HEK293 (cell line): ENCODE measurements around the gene DYNC1I1.

Experiments used
- CTCF ChIA-PET: fragments of 350-600 bp; formaldehyde crosslinking; extraction: SDS; loops from one replicate; lab custom pipeline; 2021; ENCODE audit warnings: antibody characterized with exemption; lab: Yijun Ruan, JAX
- POLR2A ChIA-PET: fragments of 300-600 bp; formaldehyde crosslinking; extraction: SDS; loops from one replicate; lab custom pipeline; 2020; ENCODE audit warnings: antibody characterized with exemption, inconsistent platforms; lab: Yijun Ruan, JAX
- H3K27ac ChIP-seq: fragments of 200-500 bp; sonication (Bioruptor generic); 2 replicates; pipeline ENCODE4 v1.5.1; 2014; ENCODE audit warnings: low read depth, low read length, control low read depth, inconsistent platforms; ENCODE audit errors: extremely low read depth
- H3K36me3 ChIP-seq, 2 experiments: fragments of 200-500 bp in 1 of 2; sonication (Bioruptor generic) in 1 of 2; 1 replicate in 1 of 2; 2 replicates in 1 of 2; pipeline ENCODE4 v1.5.1; 2014 to 2017; ENCODE audit warnings: inconsistent platforms in 2 of 2, low read length in 2 of 2; ENCODE audit not compliant: control insufficient read depth in 2 of 2, insufficient read depth in 1 of 2
- H3K4me1 ChIP-seq: fragments of 200-500 bp; sonication (Bioruptor generic); 2 replicates; pipeline ENCODE4 v1.5.1; 2014; ENCODE audit warnings: mild to moderate bottlenecking, low read length, inconsistent platforms; ENCODE audit not compliant: control insufficient read depth, insufficient read depth
- H3K4me3 ChIP-seq: 2 replicates; pipeline ENCODE4 v1.5.1; 2011; ENCODE audit warnings: low read depth, mild to moderate bottlenecking, control low read depth, low read length, moderate library complexity
- H3K9me3 ChIP-seq: fragments of 200-500 bp; sonication (Bioruptor generic); 2 replicates; pipeline ENCODE4 v1.5.1; 2014; ENCODE audit warnings: low read depth, low read length, inconsistent platforms; ENCODE audit not compliant: control insufficient read depth, insufficient read depth
- PRDM6 ChIP-seq: fragments of 450-650 bp; formaldehyde crosslinking; IDR thresholded peaks from 2 replicates; pipeline ENCODE4 v1.5.1; 2017; ENCODE audit warnings: missing biosample characterization, missing genetic modification characterization
- ZFP3 ChIP-seq: fragments of 450-650 bp; formaldehyde crosslinking; IDR thresholded peaks from 2 replicates; pipeline ENCODE4 v1.5.1; 2016; ENCODE audit warnings: low read depth, missing biosample characterization, missing genetic modification characterization
- ZIC2 ChIP-seq: fragments of 450-650 bp; formaldehyde crosslinking; IDR thresholded peaks from 2 replicates; pipeline ENCODE4 v1.5.1; 2016; ENCODE audit warnings: missing biosample characterization, missing genetic modification characterization
- ZNF24 ChIP-seq: fragments of 450-650 bp; formaldehyde crosslinking; IDR thresholded peaks from 2 replicates; pipeline ENCODE4 v1.5.1; 2016; ENCODE audit warnings: missing biosample characterization, missing genetic modification characterization
- ZNF354C ChIP-seq: fragments of 450-650 bp; formaldehyde crosslinking; IDR thresholded peaks from 2 replicates; pipeline ENCODE4 v1.5.1; 2016; ENCODE audit warnings: missing biosample characterization, missing genetic modification characterization, low read depth, borderline replicate concordance
- ZNF473 ChIP-seq: fragments of 450-650 bp; formaldehyde crosslinking; IDR thresholded peaks from 2 replicates; pipeline ENCODE4 v1.5.1; 2017; ENCODE audit warnings: missing biosample characterization, missing genetic modification characterization
- ZNF518A ChIP-seq: fragments of 450-650 bp; formaldehyde crosslinking; conservative IDR thresholded peaks from 2 replicates; pipeline ENCODE4 v1.5.1; 2016; ENCODE audit warnings: low read depth, missing biosample characterization, missing genetic modification characterization
- ZNF747 ChIP-seq: fragments of 450-650 bp; formaldehyde crosslinking; IDR thresholded peaks from 2 replicates; pipeline ENCODE4 v1.5.1; 2016; ENCODE audit warnings: missing biosample characterization, missing genetic modification characterization
- TF ChIP-seq, protein P1 (sequence below): fragments of 450-650 bp; formaldehyde crosslinking; conservative IDR thresholded peaks from 2 replicates; pipeline ENCODE4 v1.5.1; 2016; ENCODE audit warnings: low read depth, missing biosample characterization, missing genetic modification characterization
- TF ChIP-seq, protein P2 (sequence below): fragments of 450-650 bp; formaldehyde crosslinking; IDR thresholded peaks from 2 replicates; pipeline ENCODE4 v1.5.1; 2017; ENCODE audit warnings: missing biosample characterization, mild to moderate bottlenecking, missing genetic modification characterization, moderate library complexity

Gene DYNC1I1

GRCh38 chr7:95977994-95978393 lies 205.6 kb downstream of the DYNC1I1 start:
- H3K4me1 ChIP-seq = 0 out of 2 replicates have a peak, but pooled peaks cover 4% of the 10 kb centered on the region
- no peaks in the 10 kb centered on the region for H3K9me3 ChIP-seq
- ChIA-PET CTCF (no interaction called here), POLR2A (no interaction called here)
- H3K36me3 ChIP-seq = no peaks in the 10 kb centered on the region
- H3K27ac ChIP-seq = no peak overlapping the region
- TF ChIP-seq ZIC2 (tag by site-specific recombination) = no peak
- TF ChIP-seq, protein P1, sequence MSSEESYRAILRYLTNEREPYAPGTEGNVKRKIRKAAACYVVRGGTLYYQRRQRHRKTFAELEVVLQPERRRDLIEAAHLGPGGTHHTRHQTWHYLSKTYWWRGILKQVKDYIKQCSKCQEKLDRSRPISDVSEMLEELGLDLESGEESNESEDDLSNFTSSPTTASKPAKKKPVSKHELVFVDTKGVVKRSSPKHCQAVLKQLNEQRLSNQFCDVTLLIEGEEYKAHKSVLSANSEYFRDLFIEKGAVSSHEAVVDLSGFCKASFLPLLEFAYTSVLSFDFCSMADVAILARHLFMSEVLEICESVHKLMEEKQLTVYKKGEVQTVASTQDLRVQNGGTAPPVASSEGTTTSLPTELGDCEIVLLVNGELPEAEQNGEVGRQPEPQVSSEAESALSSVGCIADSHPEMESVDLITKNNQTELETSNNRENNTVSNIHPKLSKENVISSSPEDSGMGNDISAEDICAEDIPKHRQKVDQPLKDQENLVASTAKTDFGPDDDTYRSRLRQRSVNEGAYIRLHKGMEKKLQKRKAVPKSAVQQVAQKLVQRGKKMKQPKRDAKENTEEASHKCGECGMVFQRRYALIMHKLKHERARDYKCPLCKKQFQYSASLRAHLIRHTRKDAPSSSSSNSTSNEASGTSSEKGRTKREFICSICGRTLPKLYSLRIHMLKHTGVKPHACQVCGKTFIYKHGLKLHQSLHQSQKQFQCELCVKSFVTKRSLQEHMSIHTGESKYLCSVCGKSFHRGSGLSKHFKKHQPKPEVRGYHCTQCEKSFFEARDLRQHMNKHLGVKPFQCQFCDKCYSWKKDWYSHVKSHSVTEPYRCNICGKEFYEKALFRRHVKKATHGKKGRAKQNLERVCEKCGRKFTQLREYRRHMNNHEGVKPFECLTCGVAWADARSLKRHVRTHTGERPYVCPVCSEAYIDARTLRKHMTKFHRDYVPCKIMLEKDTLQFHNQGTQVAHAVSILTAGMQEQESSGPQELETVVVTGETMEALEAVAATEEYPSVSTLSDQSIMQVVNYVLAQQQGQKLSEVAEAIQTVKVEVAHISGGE (tag by site-specific recombination) = no peak
- no peak for TF ChIP-seq ZNF473
- TF ChIP-seq ZNF354C = no peak
- no peak for TF ChIP-seq ZNF518A (tag by site-specific recombination)
- TF ChIP-seq ZNF747 (tag by site-specific recombination) = no peak
- TF ChIP-seq, protein P2, sequence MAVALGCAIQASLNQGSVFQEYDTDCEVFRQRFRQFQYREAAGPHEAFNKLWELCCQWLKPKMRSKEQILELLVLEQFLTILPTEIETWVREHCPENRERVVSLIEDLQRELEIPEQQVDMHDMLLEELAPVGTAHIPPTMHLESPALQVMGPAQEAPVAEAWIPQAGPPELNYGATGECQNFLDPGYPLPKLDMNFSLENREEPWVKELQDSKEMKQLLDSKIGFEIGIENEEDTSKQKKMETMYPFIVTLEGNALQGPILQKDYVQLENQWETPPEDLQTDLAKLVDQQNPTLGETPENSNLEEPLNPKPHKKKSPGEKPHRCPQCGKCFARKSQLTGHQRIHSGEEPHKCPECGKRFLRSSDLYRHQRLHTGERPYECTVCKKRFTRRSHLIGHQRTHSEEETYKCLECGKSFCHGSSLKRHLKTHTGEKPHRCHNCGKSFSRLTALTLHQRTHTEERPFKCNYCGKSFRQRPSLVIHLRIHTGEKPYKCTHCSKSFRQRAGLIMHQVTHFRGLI = no peak
- no peak for TF ChIP-seq ZNF24 (tag by site-specific recombination)
- TF ChIP-seq, all 188 proteins: peak for 0
- no peak overlapping the region for H3K4me3 ChIP-seq

DNA sequence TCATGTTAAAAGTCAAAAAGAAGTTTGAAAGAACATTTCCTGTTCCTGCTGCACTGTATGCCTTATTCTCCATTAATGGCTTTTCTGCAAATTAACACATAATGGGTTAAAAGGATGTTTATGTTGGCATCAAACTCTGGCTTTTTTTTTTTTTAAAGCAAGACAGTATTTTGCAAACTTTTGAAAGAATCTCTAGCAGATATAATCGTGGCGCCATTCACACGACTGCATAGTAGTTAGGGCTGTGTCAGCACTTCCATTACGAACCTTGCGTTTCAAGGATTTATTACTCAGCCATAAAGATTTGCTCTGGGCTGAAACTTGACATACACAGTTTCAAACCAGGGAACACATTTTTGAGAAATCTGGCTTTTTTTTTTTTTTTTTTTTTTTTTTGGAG lies 207.8 kb downstream of the DYNC1I1 start:
- H3K4me3 ChIP-seq = no peak overlapping the region
- CTCF ChIA-PET = no interaction called here
- no peak overlapping the region for H3K27ac ChIP-seq
- H3K9me3 ChIP-seq = no peaks in the 10 kb centered on the region
- POLR2A ChIA-PET = no interaction called here
- TF ChIP-seq ZFP3 = no peak
- TF ChIP-seq PRDM6 (tag by site-specific recombination) = 0 out of 2 replicates have a peak, but pooled peaks have one; percentile 51
- TF ChIP-seq, all 188 proteins: peak for 1
- Histone ChIP-seq H3K36me3 (no peaks in the 10 kb centered on the region), H3K4me1 (0 out of 2 replicates have a peak, but pooled peaks cover 4% of the 10 kb centered on the region)
